WTC11 (cell line): ENCODE data around the gene PRRC2A. TPM values are rescaled to one million over a fixed set of nuclear protein-coding genes. Genes with fewer than 3 reads are reported as not detected.

Experiments
- ATAC-seq: fragments of 200-7000 bp; cut with Tn5 transposase; 2 replicates; pipeline ENCODE4 v1.10.0; 2021; ENCODE audit warnings: mild to moderate bottlenecking, moderate library complexity
- CTCF ChIA-PET: fragments of 300-600 bp; sonication (Branson Sonifier 250); formaldehyde crosslinking; loops from one replicate; lab custom pipeline; 2021; ENCODE audit warnings: antibody characterized with exemption; lab: Charles Lee
- POLR2A ChIA-PET: fragments of 350-600 bp; sonication (Branson Sonifier 250); formaldehyde crosslinking; loops from one replicate; lab custom pipeline; 2021; ENCODE audit warnings: antibody characterized with exemption; lab: Charles Lee
- DNase-seq: peaks from one replicate; pipeline ENCODE4 v3.0.0; 2021; ENCODE audit warnings: low spot score
- H3K27ac Mint-ChIP-seq: 2 replicates; pipeline ENCODE4 v1.8.0; 2021; ENCODE audit warnings: mixed read lengths
- H3K27me3 Mint-ChIP-seq: 2 replicates; pipeline ENCODE4 v1.8.0; 2021; ENCODE audit warnings: low read depth, mild to moderate bottlenecking, moderate library complexity, mixed read lengths
- H3K36me3 Mint-ChIP-seq: 2 replicates; pipeline ENCODE4 v1.8.0; 2021; ENCODE audit warnings: mixed read lengths
- H3K4me1 Mint-ChIP-seq: 2 replicates; pipeline ENCODE4 v1.8.0; 2022; ENCODE audit warnings: mixed read lengths
- H3K4me3 Mint-ChIP-seq: 2 replicates; pipeline ENCODE4 v1.8.0; 2021; ENCODE audit warnings: mild to moderate bottlenecking, moderate library complexity, mixed read lengths
- H3K9me3 Mint-ChIP-seq: 2 replicates; pipeline ENCODE4 v1.8.0; 2021; ENCODE audit warnings: mixed read lengths
- CBFB ChIP-seq: sonication (generic); formaldehyde crosslinking; IDR thresholded peaks from 2 replicates; pipeline ENCODE4 v1.8.1; 2022; ENCODE audit warnings: mild to moderate bottlenecking, low read depth, missing genetic modification reagents
- CREM ChIP-seq: sonication (generic); formaldehyde crosslinking; IDR thresholded peaks from 2 replicates; pipeline ENCODE4 v1.8.1; 2022; ENCODE audit warnings: mild to moderate bottlenecking, missing genetic modification reagents, moderate library complexity
- FOXJ3 ChIP-seq: sonication (generic); formaldehyde crosslinking; IDR thresholded peaks from 2 replicates; pipeline ENCODE4 v1.9.0; 2021; ENCODE audit warnings: missing genetic modification reagents, mild to moderate bottlenecking, borderline replicate concordance
- GABPB1 ChIP-seq: sonication (generic); formaldehyde crosslinking; IDR thresholded peaks from 2 replicates; pipeline ENCODE4 v1.8.1; 2023; ENCODE audit warnings: mild to moderate bottlenecking, missing genetic modification reagents
- GTF2I ChIP-seq: fragments of 250-450 bp; sonication (Bioruptor Pico); conservative IDR thresholded peaks from 2 replicates; pipeline ENCODE4 v1.4.0; 2021; ENCODE audit warnings: mild to moderate bottlenecking
- NR1H2 ChIP-seq: sonication (generic); formaldehyde crosslinking; IDR thresholded peaks from 2 replicates; pipeline ENCODE4 v1.9.0; 2021; ENCODE audit warnings: mild to moderate bottlenecking, moderate library complexity, missing genetic modification reagents
- RELA ChIP-seq: sonication (generic); formaldehyde crosslinking; IDR thresholded peaks from 2 replicates; pipeline ENCODE4 v1.8.1; 2022; ENCODE audit warnings: missing genetic modification reagents, mild to moderate bottlenecking, borderline replicate concordance
- TCF7 ChIP-seq: sonication (generic); formaldehyde crosslinking; IDR thresholded peaks from 2 replicates; pipeline ENCODE4 v1.8.0; 2022; ENCODE audit warnings: mild to moderate bottlenecking, low read depth, missing genetic modification reagents, moderate library complexity
- TEAD1 ChIP-seq: sonication (generic); formaldehyde crosslinking; IDR thresholded peaks from 2 replicates; pipeline ENCODE4 v1.8.0; 2022; ENCODE audit warnings: mild to moderate bottlenecking, missing genetic modification reagents
- ZBTB21 ChIP-seq: sonication (generic); formaldehyde crosslinking; IDR thresholded peaks from 2 replicates; pipeline ENCODE4 v1.8.1; 2023; ENCODE audit warnings: mild to moderate bottlenecking, missing genetic modification reagents, borderline replicate concordance
- ZNF219 ChIP-seq: sonication (generic); formaldehyde crosslinking; IDR thresholded peaks from 2 replicates; pipeline ENCODE4 v1.8.0; 2023; ENCODE audit warnings: missing genetic modification reagents, mild to moderate bottlenecking, borderline replicate concordance
- ZNF423 ChIP-seq: fragments of 250-450 bp; sonication (Bioruptor Pico); IDR thresholded peaks from 2 replicates; pipeline ENCODE4 v2.1.2; 2022; ENCODE audit warnings: mild to moderate bottlenecking, moderate library complexity
- total RNA-seq: library from RNA; stranded (reverse); gene quantifications from 3 replicates; pipeline ENCODE4 v1.2.3, GENCODE V29; 2021
- TF ChIP-seq, protein P1 (sequence below): fragments of 250-450 bp; sonication (Bioruptor Pico); IDR thresholded peaks from 2 replicates; pipeline ENCODE4 v1.9.0; 2021; ENCODE audit warnings: mild to moderate bottlenecking, borderline replicate concordance
- TF ChIP-seq, protein P2 (sequence below): sonication (generic); formaldehyde crosslinking; IDR thresholded peaks from 2 replicates; pipeline ENCODE4 v1.8.1; 2022; ENCODE audit warnings: low read depth, missing genetic modification reagents, borderline replicate concordance
- TF ChIP-seq, protein P3 (sequence below): sonication (generic); formaldehyde crosslinking; conservative IDR thresholded peaks from 2 replicates; pipeline ENCODE4 v1.8.1; 2022; ENCODE audit warnings: mild to moderate bottlenecking, missing genetic modification reagents
- TF ChIP-seq, protein P4 (sequence below): fragments of 250-450 bp; sonication (Bioruptor Pico); IDR thresholded peaks from 2 replicates; pipeline ENCODE4 v1.9.0; 2021; ENCODE audit warnings: mild to moderate bottlenecking
- TF ChIP-seq, protein P5 (sequence below): sonication (generic); formaldehyde crosslinking; IDR thresholded peaks from 2 replicates; pipeline ENCODE4 v1.8.1; 2023; ENCODE audit warnings: mild to moderate bottlenecking, missing genetic modification reagents
- TF ChIP-seq, protein P6 (sequence below): sonication (generic); formaldehyde crosslinking; IDR thresholded peaks from 2 replicates; pipeline ENCODE4 v1.8.0; 2022; ENCODE audit warnings: missing genetic modification reagents
- TF ChIP-seq, protein P7 (sequence below): sonication (generic); formaldehyde crosslinking; IDR thresholded peaks from 2 replicates; pipeline ENCODE4 v1.8.1; 2022; ENCODE audit warnings: mild to moderate bottlenecking, moderate library complexity, missing genetic modification reagents

The PRRC2A gene
- total RNA-seq, 1 experiment from 2014 or later: 372 TPM

DNA sequence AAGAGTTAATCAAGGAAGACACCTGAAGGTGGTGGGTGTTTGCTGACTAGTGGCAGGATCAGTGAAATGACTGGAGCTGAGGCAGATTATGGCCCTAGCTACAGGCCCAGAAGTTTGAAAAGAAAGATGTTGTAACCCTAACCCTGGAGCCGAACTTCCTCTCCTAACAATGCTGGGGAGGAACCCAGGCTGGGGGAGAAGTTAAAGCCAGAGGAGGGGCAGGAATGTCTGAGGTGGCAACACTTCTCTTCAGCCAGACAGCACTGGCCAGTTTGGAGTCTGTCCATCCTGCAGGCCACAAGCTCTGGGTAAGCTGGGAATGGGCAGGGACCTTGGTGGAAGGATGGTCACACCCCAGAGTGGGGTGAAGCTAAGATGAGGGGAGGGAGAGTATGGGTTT is 34.5 kb upstream of the PRRC2A start, which contains the start of gene LST1 (continued):
- TF ChIP-seq, protein P1, sequence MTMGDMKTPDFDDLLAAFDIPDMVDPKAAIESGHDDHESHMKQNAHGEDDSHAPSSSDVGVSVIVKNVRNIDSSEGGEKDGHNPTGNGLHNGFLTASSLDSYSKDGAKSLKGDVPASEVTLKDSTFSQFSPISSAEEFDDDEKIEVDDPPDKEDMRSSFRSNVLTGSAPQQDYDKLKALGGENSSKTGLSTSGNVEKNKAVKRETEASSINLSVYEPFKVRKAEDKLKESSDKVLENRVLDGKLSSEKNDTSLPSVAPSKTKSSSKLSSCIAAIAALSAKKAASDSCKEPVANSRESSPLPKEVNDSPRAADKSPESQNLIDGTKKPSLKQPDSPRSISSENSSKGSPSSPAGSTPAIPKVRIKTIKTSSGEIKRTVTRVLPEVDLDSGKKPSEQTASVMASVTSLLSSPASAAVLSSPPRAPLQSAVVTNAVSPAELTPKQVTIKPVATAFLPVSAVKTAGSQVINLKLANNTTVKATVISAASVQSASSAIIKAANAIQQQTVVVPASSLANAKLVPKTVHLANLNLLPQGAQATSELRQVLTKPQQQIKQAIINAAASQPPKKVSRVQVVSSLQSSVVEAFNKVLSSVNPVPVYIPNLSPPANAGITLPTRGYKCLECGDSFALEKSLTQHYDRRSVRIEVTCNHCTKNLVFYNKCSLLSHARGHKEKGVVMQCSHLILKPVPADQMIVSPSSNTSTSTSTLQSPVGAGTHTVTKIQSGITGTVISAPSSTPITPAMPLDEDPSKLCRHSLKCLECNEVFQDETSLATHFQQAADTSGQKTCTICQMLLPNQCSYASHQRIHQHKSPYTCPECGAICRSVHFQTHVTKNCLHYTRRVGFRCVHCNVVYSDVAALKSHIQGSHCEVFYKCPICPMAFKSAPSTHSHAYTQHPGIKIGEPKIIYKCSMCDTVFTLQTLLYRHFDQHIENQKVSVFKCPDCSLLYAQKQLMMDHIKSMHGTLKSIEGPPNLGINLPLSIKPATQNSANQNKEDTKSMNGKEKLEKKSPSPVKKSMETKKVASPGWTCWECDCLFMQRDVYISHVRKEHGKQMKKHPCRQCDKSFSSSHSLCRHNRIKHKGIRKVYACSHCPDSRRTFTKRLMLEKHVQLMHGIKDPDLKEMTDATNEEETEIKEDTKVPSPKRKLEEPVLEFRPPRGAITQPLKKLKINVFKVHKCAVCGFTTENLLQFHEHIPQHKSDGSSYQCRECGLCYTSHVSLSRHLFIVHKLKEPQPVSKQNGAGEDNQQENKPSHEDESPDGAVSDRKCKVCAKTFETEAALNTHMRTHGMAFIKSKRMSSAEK (CRISPR knock-in tag): no peak
- TF ChIP-seq, protein P2, sequence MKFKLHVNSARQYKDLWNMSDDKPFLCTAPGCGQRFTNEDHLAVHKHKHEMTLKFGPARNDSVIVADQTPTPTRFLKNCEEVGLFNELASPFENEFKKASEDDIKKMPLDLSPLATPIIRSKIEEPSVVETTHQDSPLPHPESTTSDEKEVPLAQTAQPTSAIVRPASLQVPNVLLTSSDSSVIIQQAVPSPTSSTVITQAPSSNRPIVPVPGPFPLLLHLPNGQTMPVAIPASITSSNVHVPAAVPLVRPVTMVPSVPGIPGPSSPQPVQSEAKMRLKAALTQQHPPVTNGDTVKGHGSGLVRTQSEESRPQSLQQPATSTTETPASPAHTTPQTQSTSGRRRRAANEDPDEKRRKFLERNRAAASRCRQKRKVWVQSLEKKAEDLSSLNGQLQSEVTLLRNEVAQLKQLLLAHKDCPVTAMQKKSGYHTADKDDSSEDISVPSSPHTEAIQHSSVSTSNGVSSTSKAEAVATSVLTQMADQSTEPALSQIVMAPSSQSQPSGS (CRISPR knock-in tag): no peak
- TF ChIP-seq ZBTB21 (CRISPR knock-in tag) (no peak), GTF2I (CRISPR knock-in tag) (no peak)

DNA sequence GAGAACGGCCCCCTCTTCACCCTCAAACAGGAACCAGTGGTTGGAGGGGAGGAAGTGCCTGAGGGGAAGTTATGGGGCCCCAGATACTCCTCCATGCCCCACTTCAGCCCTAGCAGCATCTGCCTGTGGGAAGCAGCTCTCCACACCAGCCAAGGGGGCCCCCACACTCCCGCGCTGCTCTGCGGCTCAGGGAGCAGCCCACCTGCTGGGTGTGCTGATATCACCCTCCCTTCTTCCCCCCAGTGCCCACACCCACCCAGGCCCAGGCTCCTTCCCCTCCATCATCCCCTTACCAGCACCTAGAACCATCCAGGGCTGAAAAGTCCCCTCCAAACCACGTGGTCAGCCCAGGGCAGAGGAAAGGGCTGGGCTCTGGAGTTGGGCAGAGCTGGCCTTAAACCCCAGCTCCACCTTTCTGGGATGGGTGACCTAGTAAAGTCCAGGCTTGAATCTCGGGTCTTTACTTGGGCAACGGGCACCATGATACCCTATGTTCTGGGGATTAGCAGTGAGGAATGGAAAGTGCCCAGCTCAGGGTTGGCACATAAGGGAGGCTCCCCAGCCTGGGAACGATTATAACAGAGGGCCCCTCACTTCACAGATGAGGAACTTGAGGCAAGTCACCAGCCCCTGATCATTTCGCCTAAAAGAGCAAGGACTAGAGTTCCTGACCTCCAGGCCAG is 33.8 kb upstream of the PRRC2A start:
- no peak for DNase-seq
- H3K4me1 Mint-ChIP-seq: peaks cover 11% of the 10 kb centered on the region
- no peak overlapping the region for H3K4me3 Mint-ChIP-seq
- no peaks in the 10 kb centered on the region for H3K36me3 Mint-ChIP-seq
- no peak for ATAC-seq
- H3K9me3 Mint-ChIP-seq: no peaks in the 10 kb centered on the region
- CTCF ChIA-PET: interaction anchor here (0.9 to 15.1 kb wide), 7 partner anchors 10 to 45 kb away, joined by 4 to 293 read pairs (median 8); partner anchors contain the start of genes ATP6V1G2, DDX39B, NCR3 and TNF
- POLR2A ChIA-PET: interaction anchor here (1.0 kb wide), 1 partner anchor 54 kb away, joined by 3 read pairs; no protein-coding TSS in a partner anchor
- H3K27me3 Mint-ChIP-seq: peaks cover 9% of the 10 kb centered on the region; the same call in 1 of the 2 replicates
- H3K27ac Mint-ChIP-seq: no peak overlapping the region
- TF ChIP-seq GABPB1 (CRISPR knock-in tag) (no peak), CBFB (CRISPR knock-in tag) (no peak), TCF7 (no peak), RELA (CRISPR knock-in tag) (no peak), ZNF423 (CRISPR knock-in tag) (no peak), FOXJ3 (CRISPR knock-in tag) (no peak), NR1H2 (CRISPR knock-in tag) (no peak), CREM (CRISPR knock-in tag) (no peak), ZNF219 (CRISPR knock-in tag) (no peak), TEAD1 (CRISPR knock-in tag) (no peak)
- TF ChIP-seq, protein P3, sequence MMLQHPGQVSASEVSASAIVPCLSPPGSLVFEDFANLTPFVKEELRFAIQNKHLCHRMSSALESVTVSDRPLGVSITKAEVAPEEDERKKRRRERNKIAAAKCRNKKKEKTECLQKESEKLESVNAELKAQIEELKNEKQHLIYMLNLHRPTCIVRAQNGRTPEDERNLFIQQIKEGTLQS (CRISPR knock-in tag): no peak
- TF ChIP-seq, protein P4, sequence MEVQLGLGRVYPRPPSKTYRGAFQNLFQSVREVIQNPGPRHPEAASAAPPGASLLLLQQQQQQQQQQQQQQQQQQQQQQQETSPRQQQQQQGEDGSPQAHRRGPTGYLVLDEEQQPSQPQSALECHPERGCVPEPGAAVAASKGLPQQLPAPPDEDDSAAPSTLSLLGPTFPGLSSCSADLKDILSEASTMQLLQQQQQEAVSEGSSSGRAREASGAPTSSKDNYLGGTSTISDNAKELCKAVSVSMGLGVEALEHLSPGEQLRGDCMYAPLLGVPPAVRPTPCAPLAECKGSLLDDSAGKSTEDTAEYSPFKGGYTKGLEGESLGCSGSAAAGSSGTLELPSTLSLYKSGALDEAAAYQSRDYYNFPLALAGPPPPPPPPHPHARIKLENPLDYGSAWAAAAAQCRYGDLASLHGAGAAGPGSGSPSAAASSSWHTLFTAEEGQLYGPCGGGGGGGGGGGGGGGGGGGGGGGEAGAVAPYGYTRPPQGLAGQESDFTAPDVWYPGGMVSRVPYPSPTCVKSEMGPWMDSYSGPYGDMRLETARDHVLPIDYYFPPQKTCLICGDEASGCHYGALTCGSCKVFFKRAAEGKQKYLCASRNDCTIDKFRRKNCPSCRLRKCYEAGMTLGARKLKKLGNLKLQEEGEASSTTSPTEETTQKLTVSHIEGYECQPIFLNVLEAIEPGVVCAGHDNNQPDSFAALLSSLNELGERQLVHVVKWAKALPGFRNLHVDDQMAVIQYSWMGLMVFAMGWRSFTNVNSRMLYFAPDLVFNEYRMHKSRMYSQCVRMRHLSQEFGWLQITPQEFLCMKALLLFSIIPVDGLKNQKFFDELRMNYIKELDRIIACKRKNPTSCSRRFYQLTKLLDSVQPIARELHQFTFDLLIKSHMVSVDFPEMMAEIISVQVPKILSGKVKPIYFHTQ: no peak
- TF ChIP-seq, protein P5, sequence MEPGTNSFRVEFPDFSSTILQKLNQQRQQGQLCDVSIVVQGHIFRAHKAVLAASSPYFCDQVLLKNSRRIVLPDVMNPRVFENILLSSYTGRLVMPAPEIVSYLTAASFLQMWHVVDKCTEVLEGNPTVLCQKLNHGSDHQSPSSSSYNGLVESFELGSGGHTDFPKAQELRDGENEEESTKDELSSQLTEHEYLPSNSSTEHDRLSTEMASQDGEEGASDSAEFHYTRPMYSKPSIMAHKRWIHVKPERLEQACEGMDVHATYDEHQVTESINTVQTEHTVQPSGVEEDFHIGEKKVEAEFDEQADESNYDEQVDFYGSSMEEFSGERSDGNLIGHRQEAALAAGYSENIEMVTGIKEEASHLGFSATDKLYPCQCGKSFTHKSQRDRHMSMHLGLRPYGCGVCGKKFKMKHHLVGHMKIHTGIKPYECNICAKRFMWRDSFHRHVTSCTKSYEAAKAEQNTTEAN (CRISPR knock-in tag): no peak
- TF ChIP-seq, protein P6, sequence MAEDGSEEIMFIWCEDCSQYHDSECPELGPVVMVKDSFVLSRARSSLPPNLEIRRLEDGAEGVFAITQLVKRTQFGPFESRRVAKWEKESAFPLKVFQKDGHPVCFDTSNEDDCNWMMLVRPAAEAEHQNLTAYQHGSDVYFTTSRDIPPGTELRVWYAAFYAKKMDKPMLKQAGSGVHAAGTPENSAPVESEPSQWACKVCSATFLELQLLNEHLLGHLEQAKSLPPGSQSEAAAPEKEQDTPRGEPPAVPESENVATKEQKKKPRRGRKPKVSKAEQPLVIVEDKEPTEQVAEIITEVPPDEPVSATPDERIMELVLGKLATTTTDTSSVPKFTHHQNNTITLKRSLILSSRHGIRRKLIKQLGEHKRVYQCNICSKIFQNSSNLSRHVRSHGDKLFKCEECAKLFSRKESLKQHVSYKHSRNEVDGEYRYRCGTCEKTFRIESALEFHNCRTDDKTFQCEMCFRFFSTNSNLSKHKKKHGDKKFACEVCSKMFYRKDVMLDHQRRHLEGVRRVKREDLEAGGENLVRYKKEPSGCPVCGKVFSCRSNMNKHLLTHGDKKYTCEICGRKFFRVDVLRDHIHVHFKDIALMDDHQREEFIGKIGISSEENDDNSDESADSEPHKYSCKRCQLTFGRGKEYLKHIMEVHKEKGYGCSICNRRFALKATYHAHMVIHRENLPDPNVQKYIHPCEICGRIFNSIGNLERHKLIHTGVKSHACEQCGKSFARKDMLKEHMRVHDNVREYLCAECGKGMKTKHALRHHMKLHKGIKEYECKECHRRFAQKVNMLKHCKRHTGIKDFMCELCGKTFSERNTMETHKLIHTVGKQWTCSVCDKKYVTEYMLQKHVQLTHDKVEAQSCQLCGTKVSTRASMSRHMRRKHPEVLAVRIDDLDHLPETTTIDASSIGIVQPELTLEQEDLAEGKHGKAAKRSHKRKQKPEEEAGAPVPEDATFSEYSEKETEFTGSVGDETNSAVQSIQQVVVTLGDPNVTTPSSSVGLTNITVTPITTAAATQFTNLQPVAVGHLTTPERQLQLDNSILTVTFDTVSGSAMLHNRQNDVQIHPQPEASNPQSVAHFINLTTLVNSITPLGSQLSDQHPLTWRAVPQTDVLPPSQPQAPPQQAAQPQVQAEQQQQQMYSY: no peak
- TF ChIP-seq, protein P7, sequence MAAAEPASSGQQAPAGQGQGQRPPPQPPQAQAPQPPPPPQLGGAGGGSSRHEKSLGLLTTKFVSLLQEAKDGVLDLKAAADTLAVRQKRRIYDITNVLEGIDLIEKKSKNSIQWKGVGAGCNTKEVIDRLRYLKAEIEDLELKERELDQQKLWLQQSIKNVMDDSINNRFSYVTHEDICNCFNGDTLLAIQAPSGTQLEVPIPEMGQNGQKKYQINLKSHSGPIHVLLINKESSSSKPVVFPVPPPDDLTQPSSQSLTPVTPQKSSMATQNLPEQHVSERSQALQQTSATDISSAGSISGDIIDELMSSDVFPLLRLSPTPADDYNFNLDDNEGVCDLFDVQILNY (CRISPR knock-in tag): no peak
